Mucosa of rectum (tissue), 2 donors: ENCODE data around the gene SMC1B.

ENCODE experiments used
- H3K27ac ChIP-seq, 2 donors: one replicate each; pipeline ENCODE4 v1.7.0; 2013; ENCODE audit warnings: inconsistent platforms in 2 of 2, low read depth in 2 of 2, low read length in 2 of 2
- H3K27me3 ChIP-seq, 2 donors: one replicate each; pipeline ENCODE4 v1.7.0; 2013; ENCODE audit warnings: low read length in 2 of 2; ENCODE audit not compliant: control insufficient read depth in 2 of 2, insufficient read depth in 2 of 2
- H3K36me3 ChIP-seq, 2 donors: one replicate each; pipeline ENCODE4 v1.7.0; 2013; ENCODE audit warnings: low read length in 2 of 2; ENCODE audit not compliant: control insufficient read depth in 2 of 2, insufficient read depth in 2 of 2
- H3K4me1 ChIP-seq, 2 donors: one replicate each; pipeline ENCODE4 v1.7.0; 2013; ENCODE audit warnings: low read length in 2 of 2, mild to moderate bottlenecking in 1 of 2; ENCODE audit not compliant: control insufficient read depth in 2 of 2, insufficient read depth in 2 of 2
- H3K4me3 ChIP-seq, 2 donors: one replicate each; pipeline ENCODE4 v1.7.0; 2013; ENCODE audit warnings: low read length in 2 of 2
- H3K9ac ChIP-seq, 2 donors: one replicate each; pipeline ENCODE4 v1.7.0; 2013; ENCODE audit warnings: low read length in 2 of 2, low read depth in 1 of 2, mild to moderate bottlenecking in 1 of 2
- H3K9me3 ChIP-seq, 2 donors: one replicate each; pipeline ENCODE4 v1.7.0; 2013; ENCODE audit warnings: low read length in 2 of 2; ENCODE audit not compliant: control insufficient read depth in 2 of 2
- donor health status: healthy.
- donor health status: Normal muscosa, but diverticular disease.

The SMC1B gene

DNA sequence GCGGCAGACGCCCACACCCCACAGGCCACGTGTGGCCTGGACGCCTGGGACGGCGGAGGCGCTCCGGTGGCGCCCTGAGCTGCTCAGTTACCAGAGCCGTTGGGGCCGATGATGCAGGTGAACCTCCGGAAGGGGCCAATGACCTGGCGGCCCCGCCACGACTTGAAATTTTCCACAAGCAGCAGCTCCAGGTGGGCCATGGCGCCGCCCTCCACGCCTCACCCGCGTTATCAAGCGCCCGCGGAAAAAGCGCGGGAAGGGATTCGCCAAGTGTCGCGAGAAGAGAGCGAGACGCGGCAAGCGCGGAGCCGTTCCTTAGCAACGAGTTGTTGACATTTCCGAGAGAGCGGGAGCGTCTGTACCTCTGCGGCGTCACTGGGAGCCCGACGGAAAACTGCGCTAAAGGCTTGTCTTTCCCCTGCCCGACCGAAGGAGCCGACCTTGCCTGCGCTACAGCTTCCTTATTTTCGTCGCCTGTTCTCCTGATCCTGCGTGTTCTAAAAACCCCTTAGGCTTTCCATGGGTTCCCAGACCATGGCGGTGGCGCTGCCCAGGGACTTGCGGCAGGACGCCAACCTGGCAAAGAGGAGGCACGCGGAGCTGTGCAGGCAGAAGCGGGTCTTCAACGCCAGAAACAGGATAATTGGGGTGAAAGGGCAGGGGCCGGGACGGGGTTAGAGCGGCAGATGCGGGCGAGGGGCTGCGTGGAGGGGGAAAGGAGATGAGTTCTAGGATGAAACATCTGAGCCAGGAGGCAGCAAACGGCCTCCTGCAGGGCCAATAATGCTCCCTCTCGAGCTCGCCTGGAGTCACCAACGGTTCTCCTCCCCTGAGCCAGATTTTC is at the start of gene SMC1B, which contains the start of gene RIBC2:
Gene SMC1B (minus strand): TSS at position 232 of the 844 bp plus-strand sequence. CDS start 32 bp downstream, at position 200.
Gene RIBC2 (plus strand): TSS at position 326 of the 844 bp plus-strand sequence. CDS start 194 bp downstream, at position 520.
- H3K36me3 ChIP-seq = no peaks in the 10 kb centered on the region
- H3K9me3 ChIP-seq = no peaks in the 10 kb centered on the region
- H3K4me3 ChIP-seq = peak within 1 kb of the TSS; percentile 44 to 82
- peak within 1 kb of the TSS; percentile 6 to 44 for H3K9ac ChIP-seq
- H3K4me1 ChIP-seq = peaks cover 0 to 3% of the 10 kb centered on the region in 2 donors
- H3K27ac ChIP-seq = peak within 1 kb of the TSS in 1 of 2 donors; percentile 9
- no peaks in the 10 kb centered on the region for H3K27me3 ChIP-seq

DNA sequence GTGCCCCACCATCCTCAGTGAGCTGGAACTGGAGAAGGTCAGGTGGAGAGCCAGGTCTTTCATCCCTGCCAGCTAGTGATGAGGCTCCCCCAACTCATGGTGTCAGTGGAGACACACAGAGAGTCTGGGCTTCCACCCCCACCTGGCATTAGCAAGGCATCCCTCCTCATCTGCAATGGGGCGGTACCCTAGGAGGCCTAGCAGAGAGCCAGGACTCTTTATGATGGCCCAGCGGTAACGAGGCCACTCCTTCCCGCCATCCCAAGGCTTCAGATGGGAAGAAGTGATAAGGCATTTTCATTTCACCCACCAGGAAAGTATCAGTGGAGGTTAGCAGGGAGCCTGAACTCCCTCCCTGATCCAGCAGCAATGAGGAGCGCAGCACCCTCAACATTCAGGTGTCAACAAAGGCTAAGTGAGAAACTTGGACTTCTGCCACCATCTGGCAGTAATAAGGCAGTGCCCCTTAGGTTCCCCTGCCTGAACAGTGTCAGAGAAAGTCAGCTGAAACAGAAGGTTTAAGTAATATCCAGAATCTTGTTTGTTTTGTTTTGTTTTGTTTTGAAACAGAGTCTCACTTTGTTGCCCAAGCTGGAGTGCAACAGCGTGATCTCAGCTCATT is 48.7 kb upstream of the SMC1B start:
- Histone ChIP-seq H3K9ac (no peak overlapping the region), H3K36me3 (no peaks in the 10 kb centered on the region), H3K4me3 (no peak overlapping the region), H3K27ac (no peak overlapping the region), H3K27me3 (no peaks in the 10 kb centered on the region), H3K4me1 (no peaks in the 10 kb centered on the region), H3K9me3 (no peaks in the 10 kb centered on the region)

- Histone ChIP-seq H3K4me3 (no peak overlapping the region), H3K9me3 (no peaks in the 10 kb centered on the region), H3K36me3 (no peaks in the 10 kb centered on the region), H3K4me1 (no peaks in the 10 kb centered on the region), H3K27me3 (no peaks in the 10 kb centered on the region), H3K27ac (peak overlapping the region; percentile 22 to 49), H3K9ac (no peak overlapping the region)
Observed at GRCh38 chr22:45460288-45461109, 47.1 kb upstream of the SMC1B start.

- no peak overlapping the region for H3K27ac ChIP-seq
Observed at GRCh38 chr22:45459235-45459634, 45.8 kb upstream of the SMC1B start.

DNA sequence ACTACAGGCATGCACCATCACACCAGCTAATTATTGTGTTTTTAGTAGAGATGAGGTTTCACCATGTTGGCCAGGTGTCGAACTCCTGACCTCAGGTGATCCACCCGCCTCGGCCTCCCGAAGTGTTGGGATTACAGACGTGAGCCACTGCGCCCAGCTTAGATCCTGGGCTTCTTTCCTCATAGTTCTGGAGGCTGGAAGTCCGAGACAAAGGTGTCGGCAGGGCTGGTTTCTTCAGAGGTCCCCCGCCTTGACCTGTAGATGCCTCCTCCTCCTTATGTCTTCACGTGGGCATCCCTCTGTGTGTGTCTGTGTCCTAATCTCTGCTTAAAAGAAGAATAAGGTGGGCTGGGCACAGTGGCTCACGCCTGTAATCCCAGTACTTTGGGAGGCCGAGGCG is 45.1 kb upstream of the SMC1B start:
- Histone ChIP-seq H3K36me3 (no peaks in the 10 kb centered on the region), H3K4me3 (no peak overlapping the region), H3K27me3 (no peaks in the 10 kb centered on the region), H3K9ac (no peak overlapping the region), H3K4me1 (no peaks in the 10 kb centered on the region), H3K9me3 (no peaks in the 10 kb centered on the region), H3K27ac (no peak overlapping the region)

More at GRCh38 chr22:45459235-45459634, 45.8 kb upstream of the SMC1B start:
- Histone ChIP-seq H3K27me3 (no peaks in the 10 kb centered on the region), H3K4me1 (no peaks in the 10 kb centered on the region), H3K9ac (no peak overlapping the region), H3K9me3 (no peaks in the 10 kb centered on the region), H3K36me3 (no peaks in the 10 kb centered on the region), H3K4me3 (no peak overlapping the region)

GRCh38 chr22:45456811-45457210 is 43.4 kb upstream of the SMC1B start:
- H3K9ac ChIP-seq = no peak overlapping the region
- no peaks in the 10 kb centered on the region for H3K27me3 ChIP-seq
- peaks cover 0 to 3% of the 10 kb centered on the region in 2 donors for H3K4me1 ChIP-seq
- H3K4me3 ChIP-seq = no peak overlapping the region
- no peaks in the 10 kb centered on the region for H3K9me3 ChIP-seq
- H3K36me3 ChIP-seq = no peaks in the 10 kb centered on the region
- H3K27ac ChIP-seq = no peak overlapping the region

- H3K4me3 ChIP-seq = no peak overlapping the region
- H3K9me3 ChIP-seq = no peaks in the 10 kb centered on the region
- no peaks in the 10 kb centered on the region for H3K27me3 ChIP-seq
- H3K27ac ChIP-seq = no peak overlapping the region
- H3K9ac ChIP-seq = no peak overlapping the region
- H3K4me1 ChIP-seq = peaks cover 0 to 3% of the 10 kb centered on the region in 2 donors
- H3K36me3 ChIP-seq = no peaks in the 10 kb centered on the region
Observed at GRCh38 chr22:45455621-45456020, 42.2 kb upstream of the SMC1B start.

DNA sequence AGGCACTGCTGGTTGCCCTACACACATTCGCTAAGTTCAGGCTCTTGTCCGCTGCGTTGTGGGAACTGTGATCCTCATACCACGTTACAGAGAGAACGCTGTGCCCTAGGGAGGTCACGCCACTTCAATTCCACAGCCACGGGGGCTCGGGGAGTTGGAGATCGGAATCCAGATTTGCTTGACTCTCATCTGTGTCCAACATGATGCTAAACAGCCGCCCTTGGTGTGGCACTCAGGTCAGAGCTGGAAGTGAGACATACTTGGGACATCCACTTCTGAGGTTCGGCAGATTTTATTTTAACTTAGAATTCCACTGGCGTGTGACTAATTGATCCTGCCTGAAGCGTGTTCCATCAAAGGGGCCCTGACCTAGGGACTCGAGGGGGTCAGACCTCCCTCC is 41.8 kb upstream of the SMC1B start:
- peaks cover 2 to 3% of the 10 kb centered on the region in 2 donors for H3K4me1 ChIP-seq
- H3K4me3 ChIP-seq = no peak overlapping the region
- H3K36me3 ChIP-seq = no peaks in the 10 kb centered on the region
- H3K9ac ChIP-seq = no peak overlapping the region
- H3K9me3 ChIP-seq = no peaks in the 10 kb centered on the region
- H3K27ac ChIP-seq = no peak overlapping the region
- H3K27me3 ChIP-seq = no peaks in the 10 kb centered on the region

- Histone ChIP-seq H3K36me3 (no peaks in the 10 kb centered on the region), H3K4me3 (no peak overlapping the region), H3K9me3 (no peaks in the 10 kb centered on the region), H3K4me1 (peaks cover 3% of the 10 kb centered on the region in 2 donors), H3K9ac (no peak overlapping the region), H3K27me3 (no peaks in the 10 kb centered on the region), H3K27ac (no peak overlapping the region)
Observed at GRCh38 chr22:45454275-45454674, 40.9 kb upstream of the SMC1B start.
